Measurements from ENCODE around the gene SAMD13. TPM values are rescaled to one million over a fixed set of nuclear protein-coding genes. Genes with fewer than 3 reads are reported as not detected.

The SAMD13 gene
- polyA plus RNA-seq, 1 of the 3 experiments (the other 2 are of a cell fraction), result 1.3 TPM

DNA sequence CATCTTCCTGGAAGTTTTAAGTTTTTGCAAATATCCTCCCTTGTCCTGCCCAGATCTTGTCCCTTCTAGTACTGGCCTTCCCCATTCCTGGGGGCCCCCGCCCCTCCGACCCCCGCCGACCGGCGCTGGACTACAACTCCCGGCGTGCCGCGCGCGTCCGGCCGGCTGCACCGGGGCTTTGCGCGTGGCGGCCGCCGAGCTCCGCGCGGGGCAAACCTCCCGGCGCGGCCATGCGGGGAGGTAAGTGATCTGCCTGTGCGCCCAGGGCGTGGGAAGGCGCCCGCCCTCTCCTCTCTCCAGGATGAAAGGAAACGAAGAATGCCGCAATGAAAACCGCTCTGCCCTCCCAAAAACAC lies 3.2 kb upstream of the SAMD13 start:
- Histone ChIP-seq H4K20me1 (ENCODE audit: insufficient read depth) (no peaks in the 10 kb centered on the region), H3K27me3 (ENCODE audit: insufficient read depth) (no peaks in the 10 kb centered on the region), H3K79me2 (ENCODE audit: insufficient read depth) (no peaks in the 10 kb centered on the region), H3K9me3 (peaks cover 4% of the 10 kb centered on the region; the same call in 1 of the 2 replicates), H3K9me2 (no peaks in the 10 kb centered on the region), H3K36me3 (replicated peaks in 1 of 2; ENCODE audit: control insufficient read depth in 1 of 2, insufficient read depth in 2 of 2, low read length in 1 of 2) (no peaks in the 10 kb centered on the region), H3K4me2 (peak overlapping the region; percentile 91), H3K4me1 (ENCODE audit: control insufficient read depth in 1 of 2, insufficient read depth in 2 of 2, low read depth in 1 of 2, low read length in 1 of 2) (peaks cover 16 to 18% of the 10 kb centered on the region in 2 experiments; a peak in 3 of 4 replicates), H3F3A (replicated peaks; ENCODE audit: insufficient read depth) (peaks cover 11% of the 10 kb centered on the region), H3K9ac (peak overlapping the region; percentile 71), H2AFZ (ENCODE audit: low read depth) (peak overlapping the region; percentile 91), H3K27ac (ENCODE audit: low read depth in 2 of 2, low read length in 1 of 2) (peak overlapping the region; percentile 52 to 89), H3K4me3 (ENCODE audit: low read depth in 2 of 2, low read length in 1 of 2) (peak overlapping the region; percentile 84 to 95)
- no peak for TF ChIP-seq FOXM1 (IDR thresholded peaks at IDR 0.05; ENCODE audit: low read depth)
- TF ChIP-seq GABPA (IDR thresholded peaks at IDR 0.05; ENCODE audit: low read depth), result peak; percentile 42
- TF ChIP-seq MAX (IDR thresholded peaks at IDR 0.05; ENCODE audit: low read depth), result peak; percentile 67; the same call in 1 of the 2 replicates
- 0 out of 2 replicates have a peak, but pooled peaks have one; percentile 29 for TF ChIP-seq TAF1 (IDR thresholded peaks at IDR 0.05; ENCODE audit: borderline replicate concordance, low read depth, low read length)
- 0 out of 2 replicates have a peak, but pooled peaks have one; percentile 12 for TF ChIP-seq TEAD4 (IDR thresholded peaks at IDR 0.05; ENCODE audit: borderline replicate concordance, insufficient read depth)
- peak; percentile 44 for TF ChIP-seq POLR2AphosphoS5 (IDR thresholded peaks at IDR 0.05; ENCODE audit: low read depth, low read length)
- peak; percentile 91 for TF ChIP-seq MXI1 (IDR thresholded peaks at IDR 0.05; ENCODE audit: low read depth, low read length)
- peak; percentile 39; the same call in 1 of the 2 replicates for TF ChIP-seq NRF1 (IDR thresholded peaks at IDR 0.05; ENCODE audit: low read depth, low read length)
- TF ChIP-seq CHD2 (IDR thresholded peaks at IDR 0.05; ENCODE audit: low read length, partially characterized antibody), result no peak
- CTCF ChIA-PET, result interaction anchor here (0.7 to 1.3 kb wide), 3 partner anchors 33 to 140 kb away, joined by 3 to 4 read pairs (median 4); no protein-coding TSS in a partner anchor
- 1% methylated on average over 33 of the region's 34 CpGs for WGBS (ENCODE audit: low lambda C conversion rate)
- POLR2A ChIA-PET, result interaction anchor here (0.6 kb wide), 1 partner anchor 124 kb away, joined by 4 read pairs; no protein-coding TSS in a partner anchor
- DNase-seq, result peak; percentile 88

DNA sequence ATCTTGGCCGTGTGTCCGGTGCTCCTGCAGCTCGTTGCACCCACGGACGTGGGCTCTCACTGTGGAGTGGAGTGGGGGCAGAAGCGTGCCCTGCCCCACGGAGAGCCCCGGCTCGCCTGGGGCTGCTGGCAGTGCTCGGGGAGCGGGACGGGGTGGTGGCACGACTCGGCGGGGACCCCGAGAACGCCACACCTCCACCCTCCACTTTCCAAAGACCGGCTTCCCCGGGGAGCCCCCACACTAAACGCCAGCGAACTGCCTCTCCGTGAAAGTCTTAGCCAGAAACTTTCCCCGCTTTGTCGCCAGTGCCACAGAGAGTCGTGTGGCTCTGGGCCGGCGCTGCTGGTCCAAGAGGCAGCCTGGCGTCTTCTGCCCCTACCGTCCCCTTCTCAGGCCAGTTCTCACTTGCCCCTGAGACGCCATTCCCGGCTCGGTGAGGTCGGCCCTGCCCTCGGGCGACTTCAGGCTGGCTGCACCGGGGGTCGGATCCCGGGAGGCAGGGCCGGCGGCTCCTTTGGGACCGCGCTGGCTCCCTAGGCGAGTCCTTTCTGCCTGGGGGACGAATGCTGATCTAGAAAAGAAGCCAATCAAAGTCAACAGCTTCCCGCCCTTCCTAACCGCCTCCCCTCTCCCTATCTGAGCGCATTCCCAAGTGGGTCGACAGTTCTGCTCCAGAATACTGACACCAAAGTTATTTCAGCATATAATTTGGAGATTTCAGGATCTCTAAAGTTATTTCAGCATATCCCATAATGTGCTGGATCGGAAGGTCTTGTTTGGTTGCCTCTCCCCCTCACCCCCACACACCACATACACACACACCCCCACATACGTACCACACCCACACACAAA lies 2.6 kb upstream of the SAMD13 start:
- H4K20me1 ChIP-seq (ENCODE audit: insufficient read depth), result no peaks in the 10 kb centered on the region
- 14% methylated on average over 14 of the region's 50 CpGs for WGBS (ENCODE audit: low lambda C conversion rate)
- ChIA-PET POLR2A (no interaction called here), CTCF (interaction anchor here (0.7 to 2.4 kb wide), 6 partner anchors 34 to 455 kb away, joined by 3 to 9 read pairs (median 4); no protein-coding TSS in a partner anchor)
- H3K27me3 ChIP-seq (ENCODE audit: insufficient read depth), result no peaks in the 10 kb centered on the region
- peak overlapping the region; percentile 91 for H3K4me2 ChIP-seq
- no peaks in the 10 kb centered on the region for H3K9me2 ChIP-seq
- peak overlapping the region; percentile 52 to 89 for H3K27ac ChIP-seq (ENCODE audit: low read depth in 2 of 2, low read length in 1 of 2)
- DNase-seq, result peak; percentile 77
- H3K4me1 ChIP-seq (ENCODE audit: control insufficient read depth in 1 of 2, insufficient read depth in 2 of 2, low read depth in 1 of 2, low read length in 1 of 2), result peaks cover 17 to 18% of the 10 kb centered on the region in 2 experiments; a peak in 3 of 4 replicates
- H3K4me3 ChIP-seq (ENCODE audit: low read depth in 2 of 2, low read length in 1 of 2), result peak overlapping the region; percentile 84 to 95
- peaks cover 4% of the 10 kb centered on the region; the same call in 1 of the 2 replicates for H3K9me3 ChIP-seq
- no peaks in the 10 kb centered on the region for H3K79me2 ChIP-seq (ENCODE audit: insufficient read depth)
- peaks cover 11% of the 10 kb centered on the region for H3F3A ChIP-seq (replicated peaks; ENCODE audit: insufficient read depth)
- H3K36me3 ChIP-seq (replicated peaks in 1 of 2; ENCODE audit: control insufficient read depth in 1 of 2, insufficient read depth in 2 of 2, low read length in 1 of 2), result no peaks in the 10 kb centered on the region
- H3K9ac ChIP-seq, result peak overlapping the region; percentile 71
- H2AFZ ChIP-seq (ENCODE audit: low read depth), result peak overlapping the region; percentile 91
- TF ChIP-seq, protein P1, sequence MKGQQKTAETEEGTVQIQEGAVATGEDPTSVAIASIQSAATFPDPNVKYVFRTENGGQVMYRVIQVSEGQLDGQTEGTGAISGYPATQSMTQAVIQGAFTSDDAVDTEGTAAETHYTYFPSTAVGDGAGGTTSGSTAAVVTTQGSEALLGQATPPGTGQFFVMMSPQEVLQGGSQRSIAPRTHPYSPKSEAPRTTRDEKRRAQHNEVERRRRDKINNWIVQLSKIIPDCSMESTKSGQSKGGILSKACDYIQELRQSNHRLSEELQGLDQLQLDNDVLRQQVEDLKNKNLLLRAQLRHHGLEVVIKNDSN (IDR thresholded peaks at IDR 0.05; ENCODE audit: borderline replicate concordance, low read depth), result no peak
- no peak for TF ChIP-seq FOSL2 (IDR thresholded peaks at IDR 0.05; ENCODE audit: borderline replicate concordance, low read depth)
- TF ChIP-seq SMC3 (IDR thresholded peaks at IDR 0.05; ENCODE audit: low read depth, low read length), result 0 out of 2 replicates have a peak, but pooled peaks have one; percentile 3
- TF ChIP-seq, protein P2, sequence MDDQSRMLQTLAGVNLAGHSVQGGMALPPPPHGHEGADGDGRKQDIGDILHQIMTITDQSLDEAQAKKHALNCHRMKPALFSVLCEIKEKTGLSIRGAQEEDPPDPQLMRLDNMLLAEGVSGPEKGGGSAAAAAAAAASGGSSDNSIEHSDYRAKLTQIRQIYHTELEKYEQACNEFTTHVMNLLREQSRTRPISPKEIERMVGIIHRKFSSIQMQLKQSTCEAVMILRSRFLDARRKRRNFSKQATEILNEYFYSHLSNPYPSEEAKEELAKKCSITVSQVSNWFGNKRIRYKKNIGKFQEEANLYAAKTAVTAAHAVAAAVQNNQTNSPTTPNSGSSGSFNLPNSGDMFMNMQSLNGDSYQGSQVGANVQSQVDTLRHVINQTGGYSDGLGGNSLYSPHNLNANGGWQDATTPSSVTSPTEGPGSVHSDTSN (IDR thresholded peaks at IDR 0.05), result no peak
- no peak for TF ChIP-seq POLR2AphosphoS5 (IDR thresholded peaks at IDR 0.05; ENCODE audit: low read depth, low read length)
- TF ChIP-seq, protein P3, sequence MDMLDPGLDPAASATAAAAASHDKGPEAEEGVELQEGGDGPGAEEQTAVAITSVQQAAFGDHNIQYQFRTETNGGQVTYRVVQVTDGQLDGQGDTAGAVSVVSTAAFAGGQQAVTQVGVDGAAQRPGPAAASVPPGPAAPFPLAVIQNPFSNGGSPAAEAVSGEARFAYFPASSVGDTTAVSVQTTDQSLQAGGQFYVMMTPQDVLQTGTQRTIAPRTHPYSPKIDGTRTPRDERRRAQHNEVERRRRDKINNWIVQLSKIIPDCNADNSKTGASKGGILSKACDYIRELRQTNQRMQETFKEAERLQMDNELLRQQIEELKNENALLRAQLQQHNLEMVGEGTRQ (IDR thresholded peaks at IDR 0.05; ENCODE audit: borderline replicate concordance, low read depth, low read length), result no peak
- TF ChIP-seq RCOR1 (IDR thresholded peaks at IDR 0.05; ENCODE audit: low read length), result no peak
- no peak for TF ChIP-seq EP300 (IDR thresholded peaks at IDR 0.05; ENCODE audit: borderline replicate concordance in 1 of 2, low read depth in 1 of 2, low read length in 1 of 2)
- no peak for TF ChIP-seq EZH2phosphoT487 (IDR thresholded peaks at IDR 0.05; ENCODE audit: borderline replicate concordance, low read depth)
- no peak for TF ChIP-seq JUND (IDR thresholded peaks at IDR 0.05)
- TF ChIP-seq RAD21 (IDR thresholded peaks at IDR 0.05; ENCODE audit: low read length), result no peak
- TF ChIP-seq MXI1 (IDR thresholded peaks at IDR 0.05; ENCODE audit: low read depth, low read length), result peak; percentile 48
- TF ChIP-seq SIN3A (IDR thresholded peaks at IDR 0.05; ENCODE audit: borderline replicate concordance, low read depth, low read length), result 0 out of 2 replicates have a peak, but pooled peaks have one; percentile 9
- TF ChIP-seq RXRA (IDR thresholded peaks at IDR 0.05; ENCODE audit: borderline replicate concordance, low read depth), result no peak
- peak; percentile 21; the same call in 1 of the 2 replicates for TF ChIP-seq MAX (IDR thresholded peaks at IDR 0.05; ENCODE audit: low read depth)
- no peak for TF ChIP-seq FOXM1 (IDR thresholded peaks at IDR 0.05; ENCODE audit: low read depth)
- TF ChIP-seq NRF1 (IDR thresholded peaks at IDR 0.05; ENCODE audit: low read depth, low read length), result no peak
- no peak for TF ChIP-seq TCF12 (IDR thresholded peaks at IDR 0.05)

Measured in SK-N-SH (cell line).